SIG-M5 treated with dmso at 0.1 percent for 504 hours (cell line): ENCODE results near the gene ME3.

Experiments used
- DNase-seq: peaks from one replicate; lab custom pipeline; 2025; ENCODE audit not compliant: unreplicated experiment; lab: John Stamatoyannopoulos, UW

ME3 gene

DNA sequence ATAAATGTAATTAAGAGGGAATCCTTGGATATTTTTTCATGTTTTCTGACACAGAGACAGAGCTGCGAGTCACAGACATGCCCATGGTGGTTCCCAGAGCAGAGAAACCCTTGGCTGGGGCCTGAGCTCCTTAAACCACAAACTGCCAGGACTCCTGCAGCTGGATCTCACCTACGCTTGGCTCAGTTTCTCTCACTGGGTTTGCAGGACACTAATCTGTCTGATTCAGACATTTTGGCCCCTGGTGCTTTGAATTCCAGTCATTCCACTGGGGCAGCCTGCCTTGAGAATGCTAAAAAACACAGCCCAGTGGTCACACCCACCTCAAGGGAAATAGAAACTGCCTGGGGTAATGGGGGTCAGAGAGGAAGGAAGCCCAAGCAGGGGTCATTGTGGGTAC, 175.1 kb downstream of the ME3 start:
- no peak for DNase-seq

DNA sequence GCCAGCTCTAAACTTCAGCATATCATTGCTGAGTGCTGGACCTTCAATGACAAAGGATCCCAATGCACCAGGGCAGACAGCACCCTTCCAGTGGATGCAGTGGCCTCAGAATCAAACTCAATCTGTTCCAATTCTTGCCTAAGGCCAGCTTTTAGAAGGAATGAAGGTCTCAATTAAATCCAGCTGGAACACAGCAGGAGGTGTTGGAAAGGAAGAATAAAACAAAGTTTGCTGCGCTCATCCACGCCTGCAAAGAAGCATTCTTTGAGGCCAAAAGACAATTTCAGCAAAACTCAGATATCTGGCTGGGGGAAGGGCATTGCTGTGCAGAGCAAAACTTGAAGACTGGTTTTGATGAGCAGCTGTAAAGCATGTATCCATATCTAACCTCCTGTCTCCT, 177.1 kb downstream of the ME3 start:
- DNase-seq: no peak

DNA sequence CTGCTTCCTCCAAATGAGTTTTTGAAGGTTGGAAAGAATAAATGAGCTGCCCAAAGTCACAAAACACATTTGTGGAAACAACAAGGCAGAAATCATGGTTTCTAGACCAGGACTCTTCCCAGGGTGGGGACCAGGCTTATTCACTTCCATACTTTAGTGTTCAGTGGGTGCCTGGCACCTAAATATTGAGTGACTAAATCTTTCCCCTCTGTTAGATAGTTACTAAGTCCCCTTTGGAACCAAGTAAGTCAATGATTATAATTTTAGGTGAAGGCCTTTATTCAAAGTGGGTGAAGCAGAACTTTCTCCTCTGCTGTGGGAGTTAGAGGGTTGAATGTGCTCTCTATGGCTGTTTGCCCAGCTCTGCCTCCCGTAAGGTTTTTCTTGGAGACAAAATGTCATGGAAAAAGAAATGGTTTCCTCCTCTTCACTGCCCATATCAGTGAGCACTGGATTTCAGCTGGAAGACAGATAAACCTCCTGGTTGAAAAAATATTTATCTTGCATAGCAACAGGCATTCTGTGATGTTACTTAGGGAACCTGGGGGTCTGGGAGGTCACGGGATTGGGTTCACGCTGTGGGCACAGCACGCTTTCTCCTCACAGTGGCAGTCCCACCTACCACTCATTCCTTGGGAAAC, 179.9 kb downstream of the ME3 start:
- no peak for DNase-seq

DNA sequence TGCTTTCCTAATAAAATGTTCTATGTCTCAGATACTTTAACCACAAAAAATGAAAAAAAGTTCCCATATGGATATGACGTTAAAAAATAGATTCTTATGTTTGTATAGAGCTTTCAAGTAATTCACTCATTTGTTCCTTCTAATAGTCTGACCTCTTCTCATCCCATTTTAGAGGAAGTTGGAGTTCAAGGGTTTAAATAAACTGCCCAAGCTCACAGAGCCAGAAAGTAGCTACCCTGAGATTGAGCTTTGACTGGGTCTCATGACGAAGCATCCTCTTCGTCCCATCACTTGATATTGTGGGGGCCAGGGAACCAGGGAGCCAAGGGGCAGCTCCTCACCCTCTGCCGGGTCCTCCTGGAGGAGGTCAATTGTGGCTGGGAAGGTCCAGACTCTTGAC, 181.4 kb downstream of the ME3 start:
- no peak for DNase-seq

DNA sequence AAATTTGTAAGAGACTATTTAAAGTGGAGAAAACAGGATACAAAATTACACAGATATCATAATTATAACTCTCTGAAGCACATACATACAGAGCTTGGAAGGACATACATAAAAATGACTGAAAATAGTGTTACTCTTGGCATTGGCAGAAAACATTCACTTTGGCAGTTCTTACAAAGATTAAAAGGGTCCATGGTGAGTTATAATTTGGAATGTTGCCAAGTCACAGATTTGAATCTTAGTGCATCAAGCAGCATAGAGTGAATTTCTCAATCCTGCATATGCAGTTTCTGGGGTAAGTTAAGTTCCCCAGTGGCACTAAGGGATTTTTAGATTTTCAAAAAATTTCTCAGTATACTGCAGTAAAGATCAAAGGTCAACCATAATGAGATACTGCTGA, 181.8 kb downstream of the ME3 start:
- no peak for DNase-seq

DNA sequence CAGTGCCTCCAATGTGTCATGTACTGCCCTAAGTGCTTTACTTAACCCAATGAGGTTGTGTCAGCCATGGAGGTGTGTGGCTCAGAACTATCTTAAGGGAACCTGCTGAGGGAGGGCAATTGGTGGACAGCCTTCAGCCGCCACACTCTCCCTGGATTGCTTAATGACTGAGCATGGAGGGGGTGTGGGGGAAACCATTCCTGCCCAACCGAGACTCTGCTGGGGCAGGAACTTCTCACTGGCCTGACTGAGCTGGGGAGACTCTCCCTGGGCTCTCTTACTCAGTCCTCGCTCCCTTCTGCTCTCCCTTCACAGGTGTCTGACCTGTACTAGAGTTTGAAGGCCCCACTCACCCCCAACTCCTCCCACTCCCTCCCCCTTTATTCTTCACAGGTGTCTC, 183.0 kb downstream of the ME3 start:
- no peak for DNase-seq

DNA sequence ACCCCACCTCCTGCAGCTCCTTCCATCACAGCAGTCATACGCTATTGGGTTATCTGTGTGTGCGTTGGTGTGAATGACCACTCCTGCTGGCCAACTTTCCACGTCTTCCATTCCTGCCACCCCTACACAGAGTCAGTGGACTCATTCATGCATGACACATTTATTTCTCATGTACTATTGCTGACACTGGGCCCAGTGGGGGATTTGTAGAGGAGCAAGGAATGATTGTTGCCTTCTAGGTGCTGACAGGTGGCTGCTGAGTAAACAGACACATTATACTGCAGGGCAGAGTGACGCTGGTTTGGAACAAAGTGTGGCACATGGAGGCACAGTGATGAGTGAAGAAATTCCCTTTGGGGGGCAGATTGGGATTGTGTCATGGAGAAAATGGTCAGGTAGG, 183.9 kb downstream of the ME3 start:
- DNase-seq: no peak

DNA sequence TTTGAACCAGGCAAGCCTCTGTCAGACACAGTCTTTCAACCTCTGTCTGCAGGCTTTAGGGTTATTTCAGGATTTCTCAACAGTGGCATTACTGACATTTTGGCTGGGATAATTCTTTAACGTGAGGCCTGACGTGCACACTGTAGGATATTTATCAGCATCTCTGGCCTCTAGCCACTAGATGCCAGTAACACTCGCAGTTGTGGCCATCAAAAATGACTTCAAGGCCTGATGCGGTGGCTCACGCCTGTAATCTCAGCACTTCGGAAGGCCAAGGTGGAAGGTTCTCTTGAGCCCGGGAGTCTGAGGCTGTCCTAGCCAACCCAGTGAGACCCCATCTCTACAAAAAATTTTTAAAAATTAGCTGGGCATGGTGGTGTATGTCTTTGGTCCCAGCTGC, 184.7 kb downstream of the ME3 start:
- no peak for DNase-seq

DNA sequence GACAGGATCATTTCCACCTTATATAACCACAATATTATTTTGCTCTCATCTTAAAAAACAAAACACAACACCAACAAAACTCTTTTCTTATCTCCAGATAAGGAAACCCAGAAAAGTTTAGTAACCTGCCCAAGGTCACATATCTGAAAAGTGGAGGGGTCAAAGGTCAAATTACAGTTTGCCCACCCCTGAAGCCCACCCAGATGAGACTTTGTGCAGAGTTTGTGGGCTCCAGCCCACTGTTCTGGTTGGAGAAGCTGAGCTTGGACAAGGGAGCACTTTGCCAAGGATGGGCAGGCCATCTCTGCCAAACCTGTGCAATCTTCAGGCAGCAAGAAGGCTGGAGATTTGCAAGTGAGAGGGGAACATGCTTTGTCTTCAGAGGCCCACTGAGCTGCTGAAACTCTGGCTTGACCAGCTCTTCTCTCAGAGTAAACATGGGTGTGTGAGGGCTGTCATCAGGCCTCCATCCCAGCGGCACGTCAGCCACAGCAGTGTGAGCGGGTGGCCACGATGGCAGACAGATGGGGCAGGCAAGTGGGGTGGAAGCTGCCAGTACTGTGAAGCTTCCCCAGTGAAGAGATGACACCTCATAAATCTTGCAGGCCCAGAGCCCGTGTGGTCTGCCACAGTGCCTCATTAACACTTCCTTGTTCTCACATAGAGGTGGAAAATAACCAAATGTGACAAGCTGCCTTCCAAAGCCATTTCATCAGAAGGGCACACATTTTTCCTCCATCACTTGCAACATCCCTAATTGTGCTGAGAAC, 186.0 kb downstream of the ME3 start:
- DNase-seq: peak; percentile 15

DNA sequence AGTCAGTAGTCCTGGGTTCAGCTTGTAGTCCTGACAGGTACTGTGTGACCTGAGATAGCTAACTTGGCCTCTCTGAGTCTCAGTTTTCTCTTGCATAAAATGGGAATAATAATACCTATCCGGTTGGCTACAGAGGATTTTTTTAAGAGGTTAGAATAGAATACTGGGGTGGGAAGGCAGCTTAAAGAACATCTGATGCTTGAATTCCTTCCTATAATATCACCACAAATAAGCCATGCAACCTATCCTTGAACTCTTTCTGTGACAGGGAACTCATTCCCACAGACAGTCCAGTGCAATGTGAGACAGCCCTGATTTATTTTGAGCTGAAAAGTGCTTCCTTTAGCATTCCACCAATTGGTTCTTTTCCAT, 187.6 kb downstream of the ME3 start:
- DNase-seq: no peak

DNA sequence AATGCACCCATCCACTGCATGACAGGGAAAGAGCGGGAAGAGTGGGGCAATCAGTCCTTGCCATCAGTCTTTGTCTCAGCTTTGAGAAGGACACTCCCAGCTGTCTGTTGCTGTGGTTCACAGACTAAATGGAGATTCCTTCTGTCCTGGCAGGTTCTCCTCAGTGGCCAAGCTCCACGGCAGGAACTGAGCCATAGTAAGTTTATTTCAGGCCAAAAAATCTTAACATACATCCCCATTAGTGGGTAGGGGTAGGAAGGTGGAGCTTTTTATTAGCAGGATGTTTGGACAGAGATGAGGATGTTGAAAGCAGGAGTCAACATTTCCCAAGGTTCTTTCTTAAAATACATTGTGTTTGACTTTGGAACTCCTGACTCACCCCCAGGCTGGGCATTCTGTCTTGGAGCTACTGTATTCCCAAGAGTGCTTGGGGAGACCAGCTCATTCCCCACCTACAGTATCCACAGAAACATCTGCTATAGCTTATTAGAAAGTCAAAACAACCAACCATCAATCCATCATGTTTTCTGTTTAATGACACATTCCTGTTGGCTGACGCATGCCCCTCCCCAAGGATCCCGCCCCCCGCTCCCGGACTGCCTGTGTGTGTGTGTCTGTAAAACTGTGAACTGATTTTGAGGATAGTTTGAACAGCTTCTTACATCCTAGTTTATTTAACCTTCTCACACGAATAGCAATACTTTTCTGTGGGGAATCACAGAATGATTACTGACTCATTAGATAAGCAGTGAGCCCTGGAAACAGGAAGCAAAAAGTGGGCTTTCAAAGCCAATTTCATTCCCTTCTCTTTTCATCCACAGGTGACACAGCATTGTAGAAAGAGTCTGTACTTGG, 188.2 kb downstream of the ME3 start:
- no peak for DNase-seq

DNA sequence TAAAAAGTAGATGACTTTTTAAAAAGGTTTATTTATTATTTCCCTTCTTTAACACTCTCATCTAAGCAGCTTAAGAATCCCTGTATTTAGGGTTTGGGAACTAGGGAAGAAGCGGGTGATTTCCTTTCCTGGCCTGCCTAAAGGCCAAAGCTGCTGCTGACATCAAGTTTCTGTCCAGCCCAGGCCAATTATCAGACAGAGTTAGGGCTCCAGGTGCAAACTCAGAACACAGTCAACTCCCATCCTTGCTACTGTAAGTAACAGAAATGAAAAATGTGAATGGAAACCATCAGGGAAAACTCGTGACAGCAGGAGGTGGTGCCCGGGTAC, 188.8 kb downstream of the ME3 start:
- DNase-seq: no peak

DNA sequence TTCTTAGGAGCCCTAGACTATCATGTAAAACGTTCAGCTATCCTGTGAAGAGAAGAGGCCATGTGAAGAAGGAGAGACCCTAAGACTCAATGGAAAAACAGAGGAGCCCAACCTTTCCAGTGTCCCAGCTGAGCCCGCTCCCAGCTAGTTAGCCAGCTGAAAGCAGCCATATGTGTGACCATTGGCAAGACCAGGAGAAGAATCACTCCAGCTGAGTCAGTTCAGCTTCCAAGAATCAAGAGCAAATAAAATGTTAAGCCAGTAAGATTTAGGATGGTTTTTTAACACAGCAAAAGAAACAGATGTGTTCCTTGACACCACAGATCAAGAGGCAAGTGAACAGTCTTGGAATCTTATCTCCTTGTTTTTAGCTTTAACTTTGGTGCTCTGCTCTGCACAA, 189.7 kb downstream of the ME3 start:
- no peak for DNase-seq

DNA sequence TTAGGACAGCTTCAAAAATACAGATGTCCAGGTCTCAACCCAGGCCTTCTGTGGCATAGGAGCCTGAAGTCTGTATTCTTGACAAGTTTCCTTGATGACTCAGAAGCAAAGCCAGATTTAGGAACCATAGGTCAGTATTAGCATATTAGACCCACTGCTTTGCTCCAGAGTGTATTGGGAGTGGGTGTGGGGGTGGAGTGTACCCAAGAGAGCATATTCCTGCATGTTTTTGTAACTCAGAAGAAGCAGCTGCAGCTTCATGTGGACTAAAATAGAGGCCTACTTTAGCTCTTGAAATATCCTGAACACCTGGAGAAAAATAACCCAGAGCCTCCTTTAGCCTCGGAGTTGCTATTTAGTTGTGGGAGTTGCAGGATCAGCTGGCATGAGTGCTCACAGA, 191.0 kb downstream of the ME3 start:
- no peak for DNase-seq

DNA sequence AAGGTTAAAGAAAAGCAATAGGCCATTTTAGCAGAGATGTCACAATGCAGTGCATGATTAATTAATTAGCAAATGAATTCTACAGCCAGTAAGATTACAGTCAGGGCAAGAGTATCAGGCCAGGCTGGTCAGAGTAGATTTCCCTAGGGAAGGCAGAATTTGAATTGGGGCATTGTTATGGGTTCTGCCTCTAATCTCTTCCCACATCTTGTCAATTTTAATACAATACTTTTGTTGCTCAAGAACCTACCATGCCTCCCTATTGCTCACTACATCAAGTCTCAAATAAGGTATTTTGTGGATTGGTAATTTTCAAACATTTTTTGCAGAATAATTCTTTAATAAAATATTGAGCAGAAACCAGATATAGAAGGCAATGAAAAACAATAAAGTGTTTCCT, 194.1 kb downstream of the ME3 start:
- DNase-seq: no peak

DNA sequence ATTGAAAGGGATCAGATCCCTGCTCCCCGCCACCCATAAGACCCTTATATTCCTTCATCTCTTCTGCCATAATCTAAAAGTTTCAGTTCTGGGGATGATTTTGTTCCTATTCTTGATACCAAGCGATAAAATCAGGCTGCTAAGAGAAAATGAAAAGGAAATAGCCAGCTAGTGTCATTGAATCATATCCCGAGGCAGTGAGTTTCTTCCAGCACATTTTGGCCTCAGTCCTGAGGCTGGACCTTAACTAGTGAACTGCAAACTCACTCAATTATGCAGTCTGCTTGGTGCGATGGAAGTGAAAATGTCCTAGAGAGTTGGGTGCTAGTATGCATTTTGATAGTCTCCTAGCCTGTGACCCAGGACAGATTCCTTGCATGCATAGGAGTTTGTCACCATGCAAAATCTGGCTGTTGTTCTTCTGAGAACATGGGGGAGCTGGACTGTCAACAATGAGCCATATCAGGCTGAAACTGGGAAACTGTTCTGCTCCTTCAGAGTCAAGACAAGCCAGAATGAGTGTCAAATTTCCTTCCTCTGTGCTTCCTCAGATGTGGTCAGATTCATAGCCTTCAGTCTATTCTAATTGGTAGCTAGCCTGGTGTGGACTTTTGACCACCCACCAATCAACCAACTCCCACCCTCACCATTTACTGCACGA, 194.8 kb downstream of the ME3 start:
- no peak for DNase-seq

DNA sequence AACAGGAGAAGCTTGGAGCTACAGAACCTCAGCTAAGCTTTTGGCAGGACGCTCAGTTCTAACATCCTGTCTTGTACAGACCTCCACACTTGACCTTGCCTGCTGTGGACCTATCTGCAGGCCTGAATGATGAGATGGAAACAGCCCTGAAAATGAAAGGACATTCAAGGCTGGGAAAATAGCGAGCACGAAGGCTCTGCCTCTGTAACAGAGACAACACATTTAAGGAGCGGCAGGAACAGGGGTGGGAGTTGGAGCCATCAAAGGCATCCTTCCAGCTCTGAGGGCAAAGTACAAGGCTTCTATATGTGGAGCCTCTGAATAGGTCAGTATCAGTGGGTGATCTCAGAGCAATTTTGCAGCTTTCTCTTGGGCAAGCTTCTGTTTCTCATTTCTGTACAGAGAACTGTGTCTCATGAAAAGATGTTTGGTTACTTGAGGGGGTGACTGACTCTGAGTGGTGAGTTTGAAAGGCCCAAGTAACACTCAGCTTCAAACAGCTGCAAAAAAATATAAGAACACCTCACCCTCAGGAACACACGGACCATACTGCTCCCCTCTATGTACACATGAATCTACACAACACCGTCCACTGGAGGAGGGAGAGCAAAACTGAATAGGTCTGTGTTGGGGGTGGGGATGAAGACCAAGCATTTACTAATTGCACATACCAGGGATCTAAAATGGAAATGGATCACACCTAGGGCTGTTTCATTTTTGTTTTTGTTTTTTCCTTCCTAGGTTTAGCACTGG, 196.1 kb downstream of the ME3 start:
- DNase-seq: no peak

DNA sequence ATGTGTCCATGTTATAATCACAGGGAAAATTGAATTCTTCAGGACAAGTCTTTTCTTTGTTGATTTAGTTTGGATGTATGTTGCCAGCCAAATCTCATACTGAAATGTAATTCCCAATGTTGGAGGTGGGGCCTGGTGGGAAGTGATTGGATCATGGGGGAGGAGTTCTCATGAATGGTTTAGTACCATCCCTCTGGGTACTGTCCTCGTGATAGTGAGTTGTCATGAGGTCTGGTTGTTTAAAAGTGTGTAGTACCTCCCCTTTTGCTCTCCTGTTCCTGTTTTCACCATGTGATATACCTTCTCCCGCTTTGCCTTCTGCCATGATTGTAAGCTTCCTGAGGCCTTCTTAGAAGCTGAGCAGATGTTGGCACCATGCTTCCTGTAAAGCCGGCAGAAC, 197.4 kb downstream of the ME3 start:
- no peak for DNase-seq

DNA sequence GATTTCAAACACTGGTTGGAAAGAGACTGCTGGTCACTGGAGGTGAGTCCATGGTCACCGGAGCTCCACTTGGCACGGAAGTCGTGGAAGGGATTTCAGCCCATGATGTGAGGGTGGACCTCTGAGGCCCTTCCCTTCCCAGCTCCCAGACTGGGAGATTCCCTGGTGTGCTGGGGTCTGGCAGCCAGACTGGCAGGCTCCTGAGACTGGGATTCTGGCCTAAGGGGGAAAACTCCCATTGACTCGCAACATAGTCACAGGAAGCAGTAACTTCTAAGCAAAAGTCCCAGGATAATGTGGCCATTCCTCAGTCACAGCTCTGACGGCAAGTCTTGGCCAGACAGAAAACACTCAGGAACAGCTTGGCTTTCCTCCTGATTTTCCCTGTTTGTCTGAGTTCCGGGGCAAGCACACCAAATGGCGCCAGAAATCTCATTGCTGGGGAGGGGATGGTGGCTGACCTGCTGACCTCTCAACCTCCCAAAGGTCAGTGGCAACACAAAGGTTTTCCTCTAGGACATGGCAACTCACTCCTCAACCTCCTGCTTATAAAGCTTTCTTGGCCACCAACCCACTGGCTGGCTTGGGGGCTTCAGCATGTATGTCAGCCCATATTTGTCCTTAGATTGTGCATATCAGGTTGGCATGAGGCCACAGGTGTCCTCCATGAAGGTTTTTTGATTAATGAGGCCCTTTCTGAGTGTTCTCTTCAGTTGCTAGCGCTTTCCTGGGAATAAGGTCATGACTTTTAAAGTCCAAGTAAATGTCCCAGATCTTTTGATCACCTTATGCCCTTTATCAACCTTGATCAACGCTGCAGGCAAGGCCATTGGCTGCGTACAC, 198.2 kb downstream of the ME3 start:
- no peak for DNase-seq
